ENCODE results near the gene PLCL1. TPM values are rescaled to one million over a fixed set of nuclear protein-coding genes. Genes with fewer than 3 reads are reported as not detected.

PLCL1 gene
- total RNA-seq, 1 experiment from 2014 or later, result 0.07 TPM

- Histone ChIP-seq H3K9ac (ENCODE audit: low read length) (no peak overlapping the region), H3K27ac (ENCODE audit: low read depth, low read length) (no peak overlapping the region), H3K9me3 (ENCODE audit: control insufficient read depth in 1 of 2, insufficient read depth in 1 of 2, low read depth in 1 of 2, low read length in 2 of 2) (no peaks in the 10 kb centered on the region), H3K4me2 (ENCODE audit: low read length) (no peak overlapping the region), H3K79me2 (ENCODE audit: insufficient read depth, low read length) (no peaks in the 10 kb centered on the region), H3K4me3 (replicated peaks in 1 of 2; ENCODE audit: low read depth in 1 of 2, low read length in 2 of 2) (no peak overlapping the region), H2AFZ (ENCODE audit: low read depth, low read length, poor library complexity, severe bottlenecking) (no peak overlapping the region), H3K27me3 (ENCODE audit: insufficient read depth, low read length) (peaks cover 32% of the 10 kb centered on the region; the same call in 1 of the 2 replicates), H3K9me2 (ENCODE audit: insufficient read depth) (no peaks in the 10 kb centered on the region), H3K4me1 (ENCODE audit: control insufficient read depth in 1 of 2, insufficient read depth in 2 of 2, low read length in 2 of 2) (peaks cover 0 to 5% of the 10 kb centered on the region in 2 experiments; a peak in 1 of 4 replicates), H4K20me1 (ENCODE audit: insufficient read depth) (no peaks in the 10 kb centered on the region), H3K36me3 (ENCODE audit: control insufficient read depth in 1 of 2, insufficient read depth in 2 of 2, low read length in 2 of 2) (no peaks in the 10 kb centered on the region)
- DNase-seq (ENCODE audit: low read depth, low spot score) (no peak), ATAC-seq (no peak)
- no TSS peak for BruUV-seq (replicated peaks)
- ChIA-PET POLR2A (no interaction called here), RAD21 (ENCODE audit: low non-redundant PET in 1 of 2, low total read pairs in 2 of 2, uncharacterized antibody in 2 of 2, unreplicated experiment in 2 of 2) (no interaction called here), CTCF (no interaction called here)
- intact Hi-C loops (cut with micrococcal nuclease), result no loop called here
- no peak for TF ChIP-seq FOSL1 (IDR thresholded peaks at IDR 0.05; ENCODE audit: low read depth)
- TF ChIP-seq POLR2AphosphoS5 (IDR thresholded peaks at IDR 0.05; ENCODE audit: low read depth, low read length), result no peak
- TF ChIP-seq CTCF (IDR thresholded peaks at IDR 0.05 in 2 of 3, conservative IDR thresholded peaks at IDR 0.05 in 1 of 3; ENCODE audit: borderline replicate concordance in 1 of 3, insufficient read depth in 1 of 3, low read depth in 2 of 3, low read length in 2 of 3), result no peak
- no peak for TF ChIP-seq RAD21 (IDR thresholded peaks at IDR 0.05; ENCODE audit: low read depth)
- TF ChIP-seq JUND (IDR thresholded peaks at IDR 0.05), result no peak
- TF ChIP-seq ZNF274 (IDR thresholded peaks at IDR 0.05; ENCODE audit: low read depth, low read length), result no peak
- no peak for TF ChIP-seq CBX3 (IDR thresholded peaks at IDR 0.05; ENCODE audit: low read depth)
- TF ChIP-seq SRF (IDR thresholded peaks at IDR 0.05; ENCODE audit: low read depth), result no peak
- TF ChIP-seq ATF3 (IDR thresholded peaks at IDR 0.05), result no peak
- no peak for TF ChIP-seq EZH2 (IDR thresholded peaks at IDR 0.05)
- no peak for TF ChIP-seq ZBTB33 (IDR thresholded peaks at IDR 0.05; ENCODE audit: extremely low read depth, insufficient replicate concordance, low read length)
- no peak for TF ChIP-seq POLR2A (IDR thresholded peaks at IDR 0.05; ENCODE audit: borderline replicate concordance, extremely low read depth, insufficient read depth, insufficient read length)
- TF ChIP-seq ELF1 (IDR thresholded peaks at IDR 0.05; ENCODE audit: borderline replicate concordance, low read depth), result no peak
- TF ChIP-seq SIN3A (IDR thresholded peaks at IDR 0.05; ENCODE audit: low read depth), result no peak
- no peak for TF ChIP-seq YY1 (IDR thresholded peaks at IDR 0.05; ENCODE audit: extremely low read depth, insufficient replicate concordance, low read depth, low read length)
- TF ChIP-seq MAX (IDR thresholded peaks at IDR 0.05), result no peak
- no peak for TF ChIP-seq TCF7L2 (IDR thresholded peaks at IDR 0.05; ENCODE audit: borderline replicate concordance, extremely low read depth, insufficient read depth, insufficient read length)
- no peak for TF ChIP-seq CEBPB (IDR thresholded peaks at IDR 0.05; ENCODE audit: low read depth)
- TF ChIP-seq REST (IDR thresholded peaks at IDR 0.05; ENCODE audit: low read depth), result no peak
Observed at GRCh38 chr2:197805715-197806633, 1.6 kb downstream of the PLCL1 start.

Measured in HCT116 (cell line).